ENCODE data around the gene FMN2. TPM values are rescaled to one million over a fixed set of nuclear protein-coding genes. Genes with fewer than 3 reads are reported as not detected.

The FMN2 gene
- total RNA-seq, 1 donor from 2014 or later, result 1.7 TPM

GRCh38 chr1:240435996-240436566, 344.4 kb downstream of the FMN2 start:
- Mint-ChIP-seq H3K36me3 (no peaks in the 10 kb centered on the region), H3K4me3 (no peak overlapping the region), H3K27ac (no peak overlapping the region), H3K9me3 (no peaks in the 10 kb centered on the region), H3K4me1 (no peaks in the 10 kb centered on the region), H3K27me3 (ENCODE audit: insufficient read depth, low read depth) (no peaks in the 10 kb centered on the region)
- Histone ChIP-seq H3K36me3 (no peaks in the 10 kb centered on the region), H3K4me2 (no peak overlapping the region), H3K4me3 (no peak overlapping the region), H3K27ac (no peak overlapping the region), H3K4me1 (no peaks in the 10 kb centered on the region), H3K79me2 (ENCODE audit: low read depth) (no peaks in the 10 kb centered on the region), H3K9me3 (ENCODE audit: low read depth) (no peaks in the 10 kb centered on the region), H3K9ac (no peak overlapping the region), H3F3A (ENCODE audit: low read depth) (no peaks in the 10 kb centered on the region), H3K27me3 (no peaks in the 10 kb centered on the region), H2AFZ (replicated peaks) (no peak overlapping the region), H4K20me1 (ENCODE audit: low read depth) (no peaks in the 10 kb centered on the region)
- TF ChIP-seq EZH2 (IDR thresholded peaks at IDR 0.05) (no peak), EZH2phosphoT487 (IDR thresholded peaks at IDR 0.05) (no peak)
- TF ChIP-seq, protein P1, sequence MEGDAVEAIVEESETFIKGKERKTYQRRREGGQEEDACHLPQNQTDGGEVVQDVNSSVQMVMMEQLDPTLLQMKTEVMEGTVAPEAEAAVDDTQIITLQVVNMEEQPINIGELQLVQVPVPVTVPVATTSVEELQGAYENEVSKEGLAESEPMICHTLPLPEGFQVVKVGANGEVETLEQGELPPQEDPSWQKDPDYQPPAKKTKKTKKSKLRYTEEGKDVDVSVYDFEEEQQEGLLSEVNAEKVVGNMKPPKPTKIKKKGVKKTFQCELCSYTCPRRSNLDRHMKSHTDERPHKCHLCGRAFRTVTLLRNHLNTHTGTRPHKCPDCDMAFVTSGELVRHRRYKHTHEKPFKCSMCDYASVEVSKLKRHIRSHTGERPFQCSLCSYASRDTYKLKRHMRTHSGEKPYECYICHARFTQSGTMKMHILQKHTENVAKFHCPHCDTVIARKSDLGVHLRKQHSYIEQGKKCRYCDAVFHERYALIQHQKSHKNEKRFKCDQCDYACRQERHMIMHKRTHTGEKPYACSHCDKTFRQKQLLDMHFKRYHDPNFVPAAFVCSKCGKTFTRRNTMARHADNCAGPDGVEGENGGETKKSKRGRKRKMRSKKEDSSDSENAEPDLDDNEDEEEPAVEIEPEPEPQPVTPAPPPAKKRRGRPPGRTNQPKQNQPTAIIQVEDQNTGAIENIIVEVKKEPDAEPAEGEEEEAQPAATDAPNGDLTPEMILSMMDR (IDR thresholded peaks at IDR 0.05), result no peak
- DNase-seq (ENCODE audit: low spot score), result no peak

- TF ChIP-seq EZH2phosphoT487 (IDR thresholded peaks at IDR 0.05) (no peak), EZH2 (IDR thresholded peaks at IDR 0.05) (no peak)
- TF ChIP-seq, protein P1 (IDR thresholded peaks at IDR 0.05), result no peak
- H2AFZ ChIP-seq (replicated peaks), result no peak overlapping the region
- H4K20me1 ChIP-seq (ENCODE audit: low read depth), result no peaks in the 10 kb centered on the region
- no peak overlapping the region for H3K4me3 Mint-ChIP-seq
- no peaks in the 10 kb centered on the region for H3K79me2 ChIP-seq (ENCODE audit: low read depth)
- H3K9me3 ChIP-seq (ENCODE audit: low read depth), result no peaks in the 10 kb centered on the region
- H3K27ac Mint-ChIP-seq, result no peak overlapping the region
- no peak overlapping the region for H3K4me3 ChIP-seq
- H3K4me1 Mint-ChIP-seq, result no peaks in the 10 kb centered on the region
- H3K4me1 ChIP-seq, result no peaks in the 10 kb centered on the region
- H3K27ac ChIP-seq, result no peak overlapping the region
- no peak overlapping the region for H3K4me2 ChIP-seq
- H3K36me3 Mint-ChIP-seq, result peaks cover 7% of the 10 kb centered on the region
- no peaks in the 10 kb centered on the region for H3F3A ChIP-seq (ENCODE audit: low read depth)
- DNase-seq (ENCODE audit: low spot score), result no peak
- no peaks in the 10 kb centered on the region for H3K27me3 ChIP-seq
- no peaks in the 10 kb centered on the region for H3K36me3 ChIP-seq
- no peaks in the 10 kb centered on the region for H3K9me3 Mint-ChIP-seq
- H3K27me3 Mint-ChIP-seq (ENCODE audit: insufficient read depth, low read depth), result no peaks in the 10 kb centered on the region
- H3K9ac ChIP-seq, result no peak overlapping the region
Measured at GRCh38 chr1:240441669-240442068, 350.0 kb downstream of the FMN2 start.

DNA sequence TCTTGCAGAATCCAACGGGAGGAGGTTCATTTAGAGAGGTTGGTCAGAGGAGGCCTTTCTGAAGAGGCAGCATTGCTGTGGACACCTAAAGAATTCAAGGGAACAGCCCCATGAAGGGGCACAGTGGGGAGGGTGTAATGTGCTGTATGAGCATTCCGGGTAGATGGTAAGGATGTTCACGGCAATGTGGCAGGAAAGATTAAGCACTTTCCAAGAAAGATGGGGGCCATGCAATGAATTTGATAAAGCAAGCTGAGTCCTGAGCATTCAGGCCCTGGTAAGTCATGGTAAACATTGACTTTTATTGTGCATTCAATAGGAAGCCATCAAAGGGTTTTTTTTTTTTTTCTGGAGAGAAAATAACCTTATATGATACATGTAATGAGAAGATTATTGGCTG, 353.7 kb downstream of the FMN2 start:
- H4K20me1 ChIP-seq (ENCODE audit: low read depth), result no peaks in the 10 kb centered on the region
- no peak overlapping the region for H3K4me2 ChIP-seq
- no peaks in the 10 kb centered on the region for H3K79me2 ChIP-seq (ENCODE audit: low read depth)
- H3K27me3 ChIP-seq, result no peaks in the 10 kb centered on the region
- H3F3A ChIP-seq (ENCODE audit: low read depth), result no peaks in the 10 kb centered on the region
- no peak overlapping the region for H3K27ac ChIP-seq
- H3K4me3 ChIP-seq, result no peak overlapping the region
- H3K27ac Mint-ChIP-seq, result no peak overlapping the region
- no peaks in the 10 kb centered on the region for H3K4me1 Mint-ChIP-seq
- no peak for TF ChIP-seq EZH2phosphoT487 (IDR thresholded peaks at IDR 0.05)
- TF ChIP-seq, protein P1 (IDR thresholded peaks at IDR 0.05), result no peak
- TF ChIP-seq EZH2 (IDR thresholded peaks at IDR 0.05), result no peak
- no peak overlapping the region for H3K4me3 Mint-ChIP-seq
- H3K36me3 Mint-ChIP-seq, result peaks cover 16% of the 10 kb centered on the region
- H3K9me3 ChIP-seq (ENCODE audit: low read depth), result no peaks in the 10 kb centered on the region
- no peak overlapping the region for H2AFZ ChIP-seq (replicated peaks)
- no peak overlapping the region for H3K9ac ChIP-seq
- H3K9me3 Mint-ChIP-seq, result no peaks in the 10 kb centered on the region
- DNase-seq (ENCODE audit: low spot score), result no peak
- H3K36me3 ChIP-seq, result no peaks in the 10 kb centered on the region
- H3K4me1 ChIP-seq, result no peaks in the 10 kb centered on the region
- H3K27me3 Mint-ChIP-seq (ENCODE audit: insufficient read depth, low read depth), result no peaks in the 10 kb centered on the region
